Activated naive CD4-positive, alpha-beta T cell treated with anti-CD3 and anti-CD28 coated beads, Interleukin-2, amount 50 U/mL, for 24 hours (primary cell): ENCODE results near the gene EXOSC7.
"Not testable (repeated sequence)": the region's sequence is repeated elsewhere in the genome, so short reads cannot be mapped to it uniquely, and the experiment has no call there.

Experiments
- H3K27ac Mint-ChIP-seq: one replicate; pipeline ENCODE4 v1.8.0; 2021; ENCODE audit warnings: mild to moderate bottlenecking, mixed read lengths
- H3K27me3 Mint-ChIP-seq: one replicate; pipeline ENCODE4 v1.8.0; 2021; ENCODE audit warnings: mixed read lengths
- H3K36me3 Mint-ChIP-seq: one replicate; pipeline ENCODE4 v1.8.0; 2021; ENCODE audit warnings: mixed read lengths
- H3K4me1 Mint-ChIP-seq: one replicate; pipeline ENCODE4 v1.8.0; 2021; ENCODE audit warnings: mixed read lengths
- H3K4me3 Mint-ChIP-seq: one replicate; pipeline ENCODE4 v1.8.0; 2021; ENCODE audit warnings: mild to moderate bottlenecking, mixed read lengths
- H3K9me3 Mint-ChIP-seq: one replicate; pipeline ENCODE4 v1.8.0; 2021; ENCODE audit warnings: mixed read lengths

The EXOSC7 gene

DNA sequence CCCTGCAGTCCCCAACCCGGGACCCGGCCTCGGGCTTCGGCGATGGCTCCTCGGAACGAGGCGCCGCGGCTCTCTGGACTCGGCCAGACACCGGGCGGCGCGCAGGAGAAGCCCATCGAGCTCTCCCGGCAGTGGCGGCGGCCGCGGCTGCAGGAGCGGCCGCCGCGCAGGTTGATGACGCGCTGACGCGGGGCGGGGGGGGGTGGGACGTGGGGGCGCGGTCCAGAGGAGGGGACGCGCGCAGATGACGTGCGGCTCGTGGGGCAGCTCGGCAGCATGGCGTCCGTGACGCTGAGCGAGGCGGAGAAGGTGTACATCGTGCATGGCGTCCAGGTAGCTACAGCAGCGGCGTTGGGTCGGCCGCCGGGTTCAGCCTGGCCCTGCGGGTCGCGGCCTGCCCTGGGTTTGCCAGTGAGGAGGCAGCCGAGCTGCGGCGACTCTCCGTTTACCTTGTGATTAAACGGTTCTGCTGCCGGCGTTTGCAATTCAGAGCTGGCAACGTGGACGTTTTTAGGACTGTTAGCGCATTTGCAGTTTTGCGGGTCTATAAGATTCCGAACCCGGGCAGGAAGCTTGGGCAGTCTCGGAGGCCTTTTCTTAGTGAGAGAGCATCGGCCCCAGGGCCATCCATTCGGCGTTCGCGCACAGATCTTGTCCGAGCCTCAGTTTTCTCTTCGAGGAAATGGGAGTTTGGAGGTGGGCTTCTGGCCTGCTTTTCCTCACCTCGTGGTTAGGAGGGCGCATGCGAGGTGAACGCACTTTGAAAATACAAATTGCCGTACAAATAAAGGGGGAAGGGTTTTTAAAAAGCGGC is at the start of gene EXOSC7, which contains the start of gene ZDHHC3:
TSS of gene EXOSC7 (plus strand) at position 243 of the 814 bp plus-strand sequence. CDS start at position 277, 34 bp downstream.
TSS of gene ZDHHC3 (minus strand) at position 173 of the 814 bp plus-strand sequence. CDS start 16,738 bp downstream, outside the sequence.
- Mint-ChIP-seq H3K36me3 (no peaks in the 10 kb centered on the region), H3K27ac (peak within 1 kb of the TSS; percentile 98), H3K4me3 (peak within 1 kb of the TSS; percentile 97), H3K27me3 (no peaks in the 10 kb centered on the region), H3K4me1 (peaks cover 76% of the 10 kb centered on the region), H3K9me3 (no peaks in the 10 kb centered on the region)

DNA sequence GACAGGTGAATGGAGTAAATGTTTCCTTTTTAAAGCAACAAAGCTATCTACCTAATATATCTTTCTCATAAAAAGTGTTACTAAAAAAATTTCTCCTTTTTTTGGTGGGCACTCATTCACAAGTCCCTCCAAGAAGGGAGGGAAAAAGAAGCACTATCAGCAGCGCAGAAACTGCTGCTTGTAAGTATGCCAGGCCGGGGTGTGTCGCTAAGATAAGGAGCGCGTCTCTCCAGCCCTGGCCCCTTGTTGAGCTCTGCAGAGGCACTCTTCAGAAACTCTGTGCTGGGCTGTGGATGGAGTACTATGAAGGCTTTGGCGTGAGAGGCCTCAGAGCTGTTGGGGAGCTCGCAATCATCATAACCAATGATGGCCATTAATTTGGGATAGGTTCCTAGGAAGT is 49.1 kb upstream of the EXOSC7 start:
- Mint-ChIP-seq H3K27me3 (no peaks in the 10 kb centered on the region), H3K36me3 (peaks cover 10% of the 10 kb centered on the region), H3K9me3 (no peaks in the 10 kb centered on the region), H3K27ac (no peak overlapping the region), H3K4me3 (no peak overlapping the region), H3K4me1 (no peaks in the 10 kb centered on the region)

DNA sequence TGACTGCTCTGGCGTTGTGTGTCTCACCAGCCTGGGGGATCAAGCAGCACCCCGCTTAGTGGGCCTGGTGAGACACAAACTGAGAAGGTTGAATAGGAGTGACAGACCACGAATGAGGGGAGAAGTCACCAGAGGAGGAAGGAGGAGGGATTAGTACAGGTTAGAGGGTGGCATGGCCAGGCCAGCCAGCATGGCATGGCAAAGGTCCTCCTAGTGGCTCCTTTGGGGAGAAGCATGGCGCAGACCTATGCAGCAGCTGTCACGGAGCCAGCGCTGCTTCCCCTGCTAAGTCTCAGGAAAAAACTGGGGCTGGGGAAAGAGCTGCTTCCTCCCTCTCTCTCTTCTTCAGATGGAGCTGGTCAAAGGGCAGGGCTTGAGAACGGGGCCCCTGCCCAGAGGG is 48.7 kb upstream of the EXOSC7 start:
- Mint-ChIP-seq H3K27me3 (no peaks in the 10 kb centered on the region), H3K4me1 (no peaks in the 10 kb centered on the region), H3K9me3 (no peaks in the 10 kb centered on the region), H3K36me3 (peaks cover 10% of the 10 kb centered on the region), H3K27ac (no peak overlapping the region), H3K4me3 (no peak overlapping the region)

DNA sequence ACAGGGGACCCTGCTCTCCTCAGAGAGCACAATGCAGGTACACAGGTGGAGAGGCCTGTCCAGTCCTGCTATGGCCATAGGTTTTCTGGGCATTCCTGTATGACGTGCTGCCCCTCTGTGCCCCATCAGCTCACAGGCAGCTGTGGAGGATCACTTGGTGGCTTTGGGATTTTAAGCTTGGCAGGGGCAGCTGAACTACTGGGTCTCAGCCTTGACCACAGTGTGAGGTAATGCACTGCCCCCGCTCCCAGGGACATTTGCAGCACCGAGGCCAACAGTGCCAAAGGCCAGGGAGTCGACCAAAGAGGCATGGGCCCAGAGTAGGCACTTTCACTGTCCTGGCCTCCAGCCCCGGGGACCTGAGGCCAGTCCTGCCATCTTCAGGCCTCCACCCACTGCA is 46.3 kb upstream of the EXOSC7 start:
- Mint-ChIP-seq H3K27me3 (no peaks in the 10 kb centered on the region), H3K36me3 (peaks cover 12% of the 10 kb centered on the region), H3K4me3 (no peak overlapping the region), H3K27ac (no peak overlapping the region), H3K9me3 (no peaks in the 10 kb centered on the region), H3K4me1 (peaks cover 4% of the 10 kb centered on the region)

DNA sequence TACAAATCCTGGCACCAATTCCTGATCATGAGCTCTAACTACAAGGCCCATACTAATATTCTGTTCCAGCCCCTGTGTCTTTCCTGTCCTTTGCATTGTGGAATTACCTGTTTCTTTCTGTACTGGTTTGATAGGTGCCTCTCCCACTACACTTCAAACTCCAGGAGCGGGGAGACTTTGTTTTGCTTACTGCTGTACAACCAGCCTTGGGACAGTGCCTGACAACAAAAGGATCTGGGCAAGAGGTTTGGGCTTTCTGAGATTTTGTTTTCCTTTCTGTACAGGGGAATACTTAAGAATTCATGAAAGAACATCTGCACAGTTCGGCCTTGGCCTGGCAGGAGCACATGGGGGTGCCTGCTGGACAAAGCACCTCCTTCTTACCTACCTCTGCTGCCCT is 45.1 kb upstream of the EXOSC7 start:
- Mint-ChIP-seq H3K4me3 (no peak overlapping the region), H3K4me1 (peaks cover 9% of the 10 kb centered on the region), H3K27me3 (no peaks in the 10 kb centered on the region), H3K27ac (no peak overlapping the region), H3K9me3 (no peaks in the 10 kb centered on the region), H3K36me3 (peaks cover 12% of the 10 kb centered on the region)

DNA sequence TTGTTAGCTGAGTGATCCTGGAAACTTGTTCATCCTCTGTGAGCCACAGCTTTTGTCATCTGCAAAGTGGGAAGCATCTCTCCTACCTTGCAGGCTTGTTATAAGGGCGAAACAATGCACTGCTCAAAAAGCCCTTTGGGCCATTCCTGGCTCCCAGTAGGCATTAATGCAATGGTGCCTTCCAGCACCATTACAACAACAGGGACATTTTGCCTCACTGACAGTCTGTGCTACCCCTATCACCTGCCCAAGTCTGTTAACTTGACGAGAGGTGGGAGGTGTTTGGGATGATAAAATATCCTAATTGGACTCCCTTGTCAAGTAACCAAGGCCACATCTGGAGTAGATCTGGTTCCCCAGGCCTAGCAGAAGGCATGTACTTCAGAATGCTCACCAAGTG is 44.3 kb upstream of the EXOSC7 start:
- H3K27ac Mint-ChIP-seq: no peak overlapping the region
- no peak overlapping the region for H3K4me3 Mint-ChIP-seq
- H3K36me3 Mint-ChIP-seq: peaks cover 9% of the 10 kb centered on the region

DNA sequence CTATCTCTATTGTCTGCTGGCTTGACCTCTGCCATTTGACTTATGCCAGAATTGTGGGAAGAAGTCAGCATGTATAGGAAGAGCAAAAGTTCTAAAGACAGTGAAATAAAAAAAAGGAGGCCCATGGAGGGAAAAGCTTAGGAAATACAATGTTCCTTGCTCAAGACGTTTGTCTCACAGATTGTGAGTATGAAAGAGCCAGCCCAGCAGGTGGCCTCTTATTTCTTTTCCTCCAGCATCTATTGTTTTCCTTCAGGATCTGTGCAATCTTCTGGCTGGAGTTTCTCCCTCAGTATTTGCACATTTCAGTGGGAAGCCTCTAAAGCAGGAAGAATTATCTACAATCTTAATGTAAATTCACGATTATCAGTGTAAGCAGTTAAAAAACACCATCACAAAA is 43.8 kb upstream of the EXOSC7 start:
- Mint-ChIP-seq H3K36me3 (peaks cover 9% of the 10 kb centered on the region), H3K27ac (no peak overlapping the region), H3K4me3 (no peak overlapping the region), H3K27me3 (no peaks in the 10 kb centered on the region), H3K9me3 (no peaks in the 10 kb centered on the region), H3K4me1 (peaks cover 14% of the 10 kb centered on the region)

More for the DNA sequence above, 44.3 kb upstream of the EXOSC7 start:
- H3K27me3 Mint-ChIP-seq: no peaks in the 10 kb centered on the region
- H3K9me3 Mint-ChIP-seq: no peaks in the 10 kb centered on the region
- peaks cover 14% of the 10 kb centered on the region for H3K4me1 Mint-ChIP-seq

DNA sequence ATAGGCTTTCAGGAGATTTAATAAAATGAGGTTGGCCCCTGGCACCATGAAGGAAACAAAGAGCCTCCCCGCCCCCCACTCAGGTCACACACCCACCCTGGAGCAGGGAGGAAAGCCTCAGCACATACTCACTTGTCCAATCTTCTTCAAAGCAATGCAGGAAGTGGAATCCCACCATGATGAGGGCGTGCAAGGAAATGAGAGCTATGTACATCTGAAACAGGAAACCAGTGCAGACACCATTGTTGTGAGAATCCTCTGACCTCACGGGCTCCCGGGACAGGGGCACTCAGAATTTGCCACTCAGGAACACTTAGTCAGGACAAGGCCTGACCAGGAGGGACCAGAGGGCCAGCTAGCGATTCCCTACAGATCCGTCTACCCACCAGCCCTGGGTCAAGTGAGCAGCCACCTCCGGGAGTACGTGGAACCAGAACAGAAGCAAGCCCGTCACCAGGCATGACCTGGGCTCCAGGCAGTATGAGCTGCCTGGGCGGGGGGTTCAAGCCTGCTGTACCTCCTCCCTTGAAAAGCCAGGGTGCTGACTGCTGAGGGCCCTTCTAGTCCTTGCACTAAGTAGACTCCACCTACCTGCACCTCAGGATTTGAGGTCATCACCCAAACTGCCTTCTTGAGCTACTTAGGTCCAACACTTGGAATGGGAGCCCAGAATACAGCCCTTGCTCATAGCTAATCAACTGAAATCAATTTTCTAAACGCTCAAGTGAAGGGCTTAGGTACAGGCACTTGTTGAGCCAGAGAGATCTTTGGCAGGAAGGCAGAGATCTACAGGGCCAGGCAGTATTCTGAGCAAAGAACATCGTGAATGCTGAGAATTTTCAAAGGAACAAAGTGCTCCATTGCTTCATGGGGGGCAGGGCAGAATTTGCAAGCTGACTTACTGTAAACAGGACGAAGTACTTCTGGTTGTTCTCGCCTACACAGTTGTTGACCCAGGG is 42.8 kb upstream of the EXOSC7 start:
- no peak overlapping the region for H3K4me3 Mint-ChIP-seq
- peaks cover 14% of the 10 kb centered on the region for H3K4me1 Mint-ChIP-seq
- H3K27ac Mint-ChIP-seq: no peak overlapping the region
- H3K9me3 Mint-ChIP-seq: no peaks in the 10 kb centered on the region
- no peaks in the 10 kb centered on the region for H3K27me3 Mint-ChIP-seq
- peaks cover 9% of the 10 kb centered on the region for H3K36me3 Mint-ChIP-seq

DNA sequence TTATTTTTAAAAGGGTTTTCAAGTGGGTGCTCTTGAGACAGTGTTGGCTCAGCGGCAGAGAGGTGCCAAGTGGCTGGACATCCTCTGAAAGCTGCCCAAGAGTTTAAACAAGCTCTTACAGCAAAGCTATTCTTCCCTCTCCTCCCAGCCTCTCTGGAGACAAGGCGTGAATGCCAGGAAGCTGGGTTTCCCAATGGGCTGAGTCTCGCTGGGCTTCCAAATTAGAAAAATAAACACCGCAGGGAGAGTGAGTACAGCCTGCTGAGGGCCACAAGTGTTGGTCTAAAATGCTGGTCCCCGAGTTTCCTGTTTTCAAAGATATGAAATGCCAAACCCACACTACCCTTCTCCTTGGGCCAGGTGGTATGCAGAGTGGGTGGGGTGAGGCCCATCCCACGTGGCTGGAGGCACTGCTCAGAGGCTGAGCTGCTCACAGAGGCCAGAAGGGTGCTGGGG is 36.4 kb upstream of the EXOSC7 start:
- Mint-ChIP-seq H3K27ac (no peak overlapping the region), H3K9me3 (no peaks in the 10 kb centered on the region), H3K36me3 (peaks cover 15% of the 10 kb centered on the region), H3K27me3 (no peaks in the 10 kb centered on the region), H3K4me1 (peaks cover 10% of the 10 kb centered on the region), H3K4me3 (no peak overlapping the region)

DNA sequence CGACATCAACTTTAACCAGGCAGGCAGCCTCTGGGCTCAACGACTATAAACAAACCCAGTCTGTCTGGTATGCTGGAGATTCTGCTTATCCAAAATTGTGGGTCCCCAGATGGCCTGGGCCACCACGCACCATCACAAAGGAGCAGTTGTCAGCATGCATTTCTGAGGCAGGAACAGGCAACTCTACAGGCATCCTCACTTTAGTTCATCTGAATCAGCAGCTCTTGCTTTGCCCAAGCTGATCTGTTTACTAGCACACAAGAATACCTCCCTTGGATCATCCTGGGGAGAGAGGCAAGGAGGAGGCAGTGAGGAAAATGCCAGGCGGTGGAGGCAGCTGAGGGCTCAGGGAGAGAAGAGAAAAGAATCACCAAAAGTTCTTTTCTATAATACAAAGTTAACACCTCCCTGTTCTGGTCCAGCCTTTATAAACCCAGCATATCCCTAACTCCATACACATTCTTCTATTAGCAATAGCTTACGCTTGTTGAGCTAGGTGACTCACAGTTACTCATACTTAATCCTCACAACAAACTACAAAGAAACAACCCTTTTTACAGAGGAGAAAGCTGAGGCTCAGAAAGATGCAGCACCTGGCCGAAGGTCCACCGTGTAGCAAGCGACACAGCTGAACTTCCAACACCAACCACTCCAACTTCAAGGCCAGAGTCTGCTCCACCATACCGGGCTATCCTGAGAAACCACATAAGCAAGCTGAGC is 33.7 kb upstream of the EXOSC7 start:
- Mint-ChIP-seq H3K36me3 (peaks cover 16% of the 10 kb centered on the region), H3K9me3 (no peaks in the 10 kb centered on the region), H3K4me1 (peaks cover 7% of the 10 kb centered on the region), H3K27ac (no peak overlapping the region), H3K4me3 (no peak overlapping the region), H3K27me3 (no peaks in the 10 kb centered on the region)

DNA sequence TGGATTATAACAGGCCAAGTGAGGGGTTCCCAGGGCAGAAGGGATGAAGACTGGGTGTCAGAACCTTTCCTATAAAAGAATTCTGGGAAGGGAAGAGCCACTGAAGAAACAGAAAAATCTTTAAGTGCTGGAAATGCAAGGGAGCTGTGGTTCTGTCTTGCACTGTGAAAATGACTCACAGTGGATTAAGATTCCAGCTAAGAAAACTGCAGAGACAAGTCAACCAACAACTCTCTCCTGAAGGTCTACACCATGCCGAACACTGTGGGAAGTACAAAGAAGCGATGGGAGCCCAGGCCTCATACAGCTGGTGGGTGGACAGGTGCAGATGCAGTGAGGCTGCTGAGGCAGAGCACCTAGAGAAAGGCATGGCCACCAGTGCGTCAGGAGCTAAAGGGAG is 27.8 kb upstream of the EXOSC7 start:
- Mint-ChIP-seq H3K4me1 (peaks cover 27% of the 10 kb centered on the region), H3K4me3 (no peak overlapping the region), H3K27me3 (no peaks in the 10 kb centered on the region), H3K9me3 (no peaks in the 10 kb centered on the region), H3K27ac (no peak overlapping the region), H3K36me3 (peaks cover 13% of the 10 kb centered on the region)

DNA sequence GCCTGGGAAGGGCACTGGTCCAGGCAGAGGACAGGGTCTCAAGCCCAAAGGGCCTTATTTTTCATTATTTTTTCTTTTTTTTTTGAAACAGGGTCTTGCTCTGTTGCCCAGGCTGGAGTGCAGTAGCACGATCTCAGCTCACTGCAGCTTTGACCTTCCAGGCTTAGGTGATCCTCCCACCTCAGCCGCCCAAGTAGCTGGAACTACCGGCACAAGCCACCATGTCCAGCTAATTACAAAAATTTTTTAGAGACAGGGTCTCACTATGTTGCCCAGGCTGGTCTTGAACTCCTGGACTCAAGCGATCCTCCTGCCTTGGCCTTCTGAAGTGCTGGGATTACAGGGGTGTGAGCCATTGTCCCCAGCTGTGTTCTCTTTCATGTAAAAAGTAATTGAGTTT is 26.3 kb upstream of the EXOSC7 start:
- Mint-ChIP-seq H3K36me3 (peaks cover 10% of the 10 kb centered on the region), H3K4me1 (peaks cover 27% of the 10 kb centered on the region)
- not testable (repeated sequence) for H3K27me3 Mint-ChIP-seq, H3K4me3 Mint-ChIP-seq, H3K9me3 Mint-ChIP-seq, H3K27ac Mint-ChIP-seq

DNA sequence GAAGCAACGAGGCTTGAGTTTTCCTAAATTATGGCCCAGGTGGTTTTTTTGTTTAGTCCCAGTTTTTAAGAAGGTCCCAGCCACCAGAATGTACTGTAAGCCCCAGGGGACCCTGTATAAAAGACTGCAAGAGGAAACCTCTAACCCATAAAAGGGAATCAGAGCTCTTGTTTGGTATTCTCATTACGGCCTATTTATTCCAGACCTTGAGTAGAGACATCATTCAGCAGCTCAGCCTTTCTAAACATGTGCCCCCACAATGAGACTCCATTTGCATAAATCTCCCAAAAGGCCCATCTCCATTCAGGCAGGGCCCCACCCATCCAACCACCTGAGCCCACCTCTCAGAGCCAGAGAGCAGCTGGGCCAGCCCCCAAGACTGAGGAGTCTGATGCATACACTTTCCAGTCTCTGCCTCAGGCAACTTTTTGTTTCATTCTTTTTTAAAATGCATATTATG is 25.7 kb upstream of the EXOSC7 start:
- Mint-ChIP-seq H3K27ac (no peak overlapping the region), H3K4me1 (peaks cover 27% of the 10 kb centered on the region), H3K9me3 (no peaks in the 10 kb centered on the region), H3K4me3 (no peak overlapping the region), H3K27me3 (no peaks in the 10 kb centered on the region), H3K36me3 (peaks cover 10% of the 10 kb centered on the region)

DNA sequence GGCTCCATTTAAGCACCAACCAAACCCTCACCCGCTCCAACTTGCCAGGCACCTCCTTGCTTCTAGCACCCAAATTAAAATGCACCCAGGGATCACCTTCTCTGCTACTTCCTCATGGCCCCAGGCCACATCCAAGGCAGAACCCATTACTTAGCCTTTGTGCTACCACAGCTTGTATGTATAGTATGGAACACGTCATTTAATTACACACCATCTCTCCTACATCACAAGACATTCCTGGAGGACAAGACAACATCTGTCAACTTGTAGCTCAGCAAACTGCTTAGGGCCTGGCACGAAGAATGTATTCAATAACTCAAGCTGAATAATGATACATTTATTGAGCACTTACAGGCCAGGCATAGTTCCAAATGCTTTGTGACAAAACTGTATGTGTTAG is 23.4 kb upstream of the EXOSC7 start:
- Mint-ChIP-seq H3K27me3 (no peaks in the 10 kb centered on the region), H3K9me3 (no peaks in the 10 kb centered on the region), H3K27ac (peak overlapping the region; percentile 19)

DNA sequence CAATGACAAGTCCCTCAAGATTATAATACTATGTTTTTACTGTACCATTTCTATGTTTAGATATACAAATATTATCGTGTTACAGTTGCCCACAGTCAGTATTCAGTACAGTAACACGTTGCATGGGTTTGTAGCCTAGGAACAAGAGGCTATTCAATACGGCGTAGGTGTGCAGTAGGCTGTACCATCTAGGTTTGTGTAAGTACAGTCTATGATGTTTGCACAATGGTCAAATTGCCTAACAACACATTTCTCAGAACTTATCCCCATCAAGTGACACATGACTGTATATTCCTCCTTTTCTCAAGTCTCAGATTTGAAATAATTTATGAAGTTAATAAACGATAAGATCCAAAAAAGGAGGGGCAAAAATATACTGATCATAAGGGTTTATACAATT is 21.7 kb upstream of the EXOSC7 start:
- no peak overlapping the region for H3K4me3 Mint-ChIP-seq
- no peak overlapping the region for H3K27ac Mint-ChIP-seq
- H3K9me3 Mint-ChIP-seq: no peaks in the 10 kb centered on the region
- no peaks in the 10 kb centered on the region for H3K27me3 Mint-ChIP-seq
- H3K36me3 Mint-ChIP-seq: peaks cover 17% of the 10 kb centered on the region
- peaks cover 30% of the 10 kb centered on the region for H3K4me1 Mint-ChIP-seq

More for the DNA sequence above, 23.4 kb upstream of the EXOSC7 start:
- Mint-ChIP-seq H3K4me1 (peaks cover 30% of the 10 kb centered on the region), H3K4me3 (no peak overlapping the region), H3K36me3 (peaks cover 14% of the 10 kb centered on the region)
